Left ventricle myocardium inferior (tissue), 1 donor: ENCODE measurements around the gene EPHA3. TPM values are rescaled to one million over a fixed set of nuclear protein-coding genes. Genes with fewer than 3 reads are reported as not detected.

Experiments
- DNase-seq: peaks from one replicate; pipeline ENCODE4 v3.0.0-alpha.2; 2020
- H3K27ac ChIP-seq: fragments of 200-600 bp; replicated peaks from 2 replicates; pipeline ENCODE4 v1.8.0; 2021
- H3K27me3 ChIP-seq: fragments of 200-600 bp; 2 replicates; pipeline ENCODE4 v1.8.0; 2021; ENCODE audit warnings: low read depth
- H3K36me3 ChIP-seq: fragments of 200-600 bp; 2 replicates; pipeline ENCODE4 v1.8.0; 2021
- H3K4me1 ChIP-seq: fragments of 200-600 bp; 2 replicates; pipeline ENCODE4 v1.8.0; 2021
- H3K4me3 ChIP-seq: fragments of 200-600 bp; 2 replicates; pipeline ENCODE4 v1.8.0; 2021; ENCODE audit warnings: mild to moderate bottlenecking, moderate library complexity
- H3K9me3 ChIP-seq: fragments of 200-600 bp; replicated peaks from 2 replicates; pipeline ENCODE4 v1.8.0; 2021
- intact Hi-C: fragments of 100-400 bp; cut with micrococcal nuclease; formaldehyde crosslinking; loops from one replicate; pipeline ENCODE4 v1.11.0; 2022
- total RNA-seq: library from RNA; stranded (reverse); fragmentation: NEBNext Ultra II Directional; extraction: Animal tissue kit (Norgen Biotek cat#: 25700); gene quantifications from one replicate; pipeline ENCODE4 v1.2.1, GENCODE V29; 2021
- TF ChIP-seq, protein P1 (sequence below): fragments of 200-600 bp; IDR thresholded peaks from 2 replicates; pipeline ENCODE4 v1.8.0; 2021; ENCODE audit warnings: antibody characterized with exemption, mild to moderate bottlenecking, borderline replicate concordance
- donor health status: DM: no; HTN: yes; CAD: no; lungs with severe emphysema.

Gene EPHA3
- total RNA-seq, 1 donor from 2014 or later: 3.5 TPM

DNA sequence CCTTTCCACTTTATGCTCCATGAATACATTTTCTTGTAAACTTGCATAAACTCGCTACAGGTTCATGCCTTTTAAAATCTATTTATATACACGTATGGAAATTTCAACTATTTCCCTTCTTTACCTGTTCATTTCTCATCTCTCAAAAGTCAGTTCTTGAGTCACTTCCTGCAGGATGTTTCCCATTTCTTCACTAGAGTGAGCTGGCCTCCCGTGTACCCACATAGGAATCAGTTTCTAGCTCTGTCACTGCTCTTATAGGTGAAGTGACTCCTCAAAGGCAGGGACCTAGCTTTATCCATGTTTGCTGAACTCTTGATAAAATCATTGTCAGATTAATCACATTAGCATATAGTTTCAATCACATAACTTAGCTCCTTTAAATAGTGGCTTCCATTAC is 259.7 kb downstream of the EPHA3 start:
- peaks cover 8% of the 10 kb centered on the region for H3K9me3 ChIP-seq
- H3K27ac ChIP-seq: no peak overlapping the region
- H3K27me3 ChIP-seq: no peaks in the 10 kb centered on the region
- DNase-seq: no peak
- H3K4me1 ChIP-seq: no peaks in the 10 kb centered on the region
- H3K36me3 ChIP-seq: no peaks in the 10 kb centered on the region
- TF ChIP-seq, protein P1, sequence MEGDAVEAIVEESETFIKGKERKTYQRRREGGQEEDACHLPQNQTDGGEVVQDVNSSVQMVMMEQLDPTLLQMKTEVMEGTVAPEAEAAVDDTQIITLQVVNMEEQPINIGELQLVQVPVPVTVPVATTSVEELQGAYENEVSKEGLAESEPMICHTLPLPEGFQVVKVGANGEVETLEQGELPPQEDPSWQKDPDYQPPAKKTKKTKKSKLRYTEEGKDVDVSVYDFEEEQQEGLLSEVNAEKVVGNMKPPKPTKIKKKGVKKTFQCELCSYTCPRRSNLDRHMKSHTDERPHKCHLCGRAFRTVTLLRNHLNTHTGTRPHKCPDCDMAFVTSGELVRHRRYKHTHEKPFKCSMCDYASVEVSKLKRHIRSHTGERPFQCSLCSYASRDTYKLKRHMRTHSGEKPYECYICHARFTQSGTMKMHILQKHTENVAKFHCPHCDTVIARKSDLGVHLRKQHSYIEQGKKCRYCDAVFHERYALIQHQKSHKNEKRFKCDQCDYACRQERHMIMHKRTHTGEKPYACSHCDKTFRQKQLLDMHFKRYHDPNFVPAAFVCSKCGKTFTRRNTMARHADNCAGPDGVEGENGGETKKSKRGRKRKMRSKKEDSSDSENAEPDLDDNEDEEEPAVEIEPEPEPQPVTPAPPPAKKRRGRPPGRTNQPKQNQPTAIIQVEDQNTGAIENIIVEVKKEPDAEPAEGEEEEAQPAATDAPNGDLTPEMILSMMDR: no peak
- H3K4me3 ChIP-seq: no peak overlapping the region
- intact Hi-C loops: no loop called here

DNA sequence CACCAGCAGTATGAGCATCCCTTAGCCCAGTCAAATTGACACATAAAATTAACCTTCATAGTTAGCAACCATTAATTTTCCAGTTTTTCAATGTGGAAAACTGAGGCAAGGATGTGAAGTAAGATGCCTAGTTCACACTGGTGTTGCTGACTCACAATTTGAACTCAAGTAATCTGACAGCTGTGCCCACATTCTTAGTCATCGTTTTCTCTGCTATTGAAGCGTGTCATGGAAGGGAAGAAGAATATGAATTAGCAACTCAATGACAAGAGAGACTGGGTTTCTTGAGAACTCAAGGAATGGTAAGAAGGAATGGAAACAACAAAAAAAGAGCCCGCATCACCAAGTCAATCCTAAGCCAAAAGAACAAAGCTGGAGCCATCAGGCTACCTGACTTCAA is 261.4 kb downstream of the EPHA3 start:
- DNase-seq: no peak
- Histone ChIP-seq H3K36me3 (no peaks in the 10 kb centered on the region), H3K4me3 (no peak overlapping the region), H3K27ac (no peak overlapping the region), H3K27me3 (no peaks in the 10 kb centered on the region), H3K9me3 (peaks cover 8% of the 10 kb centered on the region), H3K4me1 (no peaks in the 10 kb centered on the region)
- intact Hi-C loops: no loop called here
- TF ChIP-seq, protein P1: no peak

DNA sequence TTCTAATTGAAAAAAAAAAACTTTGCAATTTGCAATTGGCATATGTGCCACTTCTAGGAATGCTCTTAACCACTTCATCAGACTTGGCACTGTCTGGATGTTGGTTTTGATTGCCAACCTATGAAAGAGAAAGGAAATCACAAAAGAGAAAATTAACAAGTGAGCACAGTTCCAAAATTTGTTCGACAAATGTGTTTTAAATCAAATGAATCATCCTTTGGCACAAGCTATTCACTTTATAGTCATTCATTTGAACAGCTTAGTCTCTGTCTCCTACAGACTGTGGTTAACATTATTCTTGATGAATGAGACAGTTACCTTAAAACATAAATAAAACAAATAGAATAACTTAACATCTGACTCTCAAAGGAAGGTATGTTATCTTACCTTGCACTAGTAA is 265.0 kb downstream of the EPHA3 start:
- Histone ChIP-seq H3K27ac (no peak overlapping the region), H3K4me1 (no peaks in the 10 kb centered on the region), H3K4me3 (no peak overlapping the region), H3K27me3 (no peaks in the 10 kb centered on the region), H3K36me3 (no peaks in the 10 kb centered on the region), H3K9me3 (peaks cover 8% of the 10 kb centered on the region)
- TF ChIP-seq, protein P1: no peak
- no peak for DNase-seq
- intact Hi-C loops: no loop called here

DNA sequence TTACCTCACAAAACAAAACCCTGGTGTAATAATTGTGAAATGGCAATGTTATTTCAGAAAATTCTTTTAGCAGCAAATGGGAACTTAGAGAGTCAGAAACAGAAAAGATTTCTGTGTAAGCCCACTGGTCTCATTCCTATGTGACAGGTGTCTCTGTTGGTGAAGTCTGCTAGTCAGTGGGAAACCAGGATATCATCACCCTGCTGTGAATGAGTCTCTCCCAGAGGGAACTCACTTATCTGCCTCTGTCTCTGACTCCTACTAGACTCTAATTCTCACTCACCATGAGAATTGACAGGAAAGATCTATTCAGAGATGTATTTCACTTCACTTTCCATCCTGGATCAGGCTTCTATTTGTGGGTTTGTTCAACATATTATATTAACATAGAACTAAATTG is 266.0 kb downstream of the EPHA3 start:
- no peaks in the 10 kb centered on the region for H3K27me3 ChIP-seq
- H3K27ac ChIP-seq: no peak overlapping the region
- H3K4me3 ChIP-seq: no peak overlapping the region
- peaks cover 8% of the 10 kb centered on the region for H3K9me3 ChIP-seq
- H3K4me1 ChIP-seq: no peaks in the 10 kb centered on the region
- TF ChIP-seq, protein P1: no peak
- H3K36me3 ChIP-seq: no peaks in the 10 kb centered on the region
- intact Hi-C loops: no loop called here
- no peak for DNase-seq

DNA sequence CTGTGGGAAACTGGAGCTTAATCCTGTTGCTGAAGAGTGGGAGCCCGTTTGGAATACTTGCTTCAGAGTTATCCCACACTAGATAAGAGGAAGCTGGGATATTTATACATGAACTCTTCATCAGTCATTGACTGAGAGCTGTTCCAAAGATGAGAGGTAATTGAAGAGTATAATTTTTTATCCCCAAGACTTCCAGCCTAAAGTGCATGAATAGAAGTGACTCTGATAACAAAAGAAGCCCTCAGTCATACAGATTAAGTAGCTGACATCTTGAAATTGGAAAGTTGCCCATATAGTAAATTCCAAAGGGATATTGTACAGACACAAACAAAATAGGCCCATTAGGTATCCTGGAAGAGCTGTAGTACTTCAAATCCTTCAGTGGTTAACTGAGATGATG is 268.0 kb downstream of the EPHA3 start:
- TF ChIP-seq, protein P1: no peak
- H3K27me3 ChIP-seq: no peaks in the 10 kb centered on the region
- H3K27ac ChIP-seq: no peak overlapping the region
- H3K4me3 ChIP-seq: no peak overlapping the region
- no peaks in the 10 kb centered on the region for H3K9me3 ChIP-seq
- no peaks in the 10 kb centered on the region for H3K36me3 ChIP-seq
- no peak for DNase-seq
- no peaks in the 10 kb centered on the region for H3K4me1 ChIP-seq
- intact Hi-C loops: no loop called here

DNA sequence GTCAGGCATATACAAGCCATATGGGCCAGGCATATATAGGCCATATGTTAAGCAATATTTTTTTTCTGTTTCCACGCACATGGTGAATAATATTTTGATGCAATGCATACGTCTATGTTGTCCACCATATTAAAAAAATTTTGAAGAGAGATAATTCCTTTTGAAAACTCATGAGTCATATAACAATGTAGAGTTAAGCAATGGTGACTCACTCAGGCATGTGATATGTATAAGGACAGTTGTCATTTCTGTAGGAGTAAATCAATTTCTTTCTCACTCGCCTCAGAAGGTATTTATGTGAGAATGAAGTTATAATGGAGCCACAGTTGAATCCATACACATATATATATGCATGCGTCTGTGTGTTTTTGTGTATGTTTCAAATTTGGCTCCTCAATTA is 272.6 kb downstream of the EPHA3 start:
- Histone ChIP-seq H3K4me3 (no peak overlapping the region), H3K27me3 (no peaks in the 10 kb centered on the region), H3K9me3 (no peaks in the 10 kb centered on the region), H3K4me1 (no peaks in the 10 kb centered on the region), H3K27ac (no peak overlapping the region), H3K36me3 (no peaks in the 10 kb centered on the region)
- intact Hi-C loops: no loop called here
- TF ChIP-seq, protein P1: no peak
- DNase-seq: no peak
